ENCODE results near the gene SASS6. TPM values are rescaled to one million over a fixed set of nuclear protein-coding genes. Genes with fewer than 3 reads are reported as not detected.
"Not testable (repeated sequence)": the region's sequence is repeated elsewhere in the genome, so short reads cannot be mapped to it uniquely, and the experiment has no call there.

SASS6 gene
- total and polyA plus RNA-seq, 9 of the 15 experiments (the other 6 are each of a cell fraction or from before 2014, with no cell fraction given): 11.6 to 34.1 (median 18.0) TPM

- H2AFZ ChIP-seq (ENCODE audit: low read depth, low read length); CTCF ChIA-PET (ENCODE audit: low intra/inter-chr PET ratio); H3K4me3 ChIP-seq; H3K27me3 ChIP-seq (ENCODE audit: control insufficient read depth in 2 of 2, insufficient read depth in 2 of 2, low read length in 2 of 2); FAIRE-seq; ATAC-seq; H3K9me3 ChIP-seq (replicated peaks; ENCODE audit: control insufficient read depth, insufficient read depth, low read depth, low read length); POLR2A ChIA-PET; BruUV-seq (replicated peaks); H3K27ac ChIP-seq (ENCODE audit: extremely low read depth, low read depth, low read length); in situ Hi-C loops (cut with MboI); H3K9ac ChIP-seq (ENCODE audit: insufficient read depth in 1 of 2, low read depth in 2 of 2, low read length in 2 of 2); H3K4me2 ChIP-seq (ENCODE audit: insufficient read depth, low read length); DNase-seq (ENCODE audit: extremely low read depth in 1 of 4, low spot score in 3 of 4); H3K9me1 ChIP-seq (ENCODE audit: control insufficient read depth, insufficient read depth, low read length): not testable (repeated sequence)
- H3K36me3 ChIP-seq (ENCODE audit: control insufficient read depth, insufficient read depth, low read length): peaks cover 22% of the 10 kb centered on the region; the same call in 2 of the 3 replicates
- WGBS (ENCODE audit: insufficient coverage, low coverage, missing lambda C conversion rate): 93% methylated on average over 11 of the region's 11 CpGs
- peaks cover 9 to 26% of the 10 kb centered on the region in 2 experiments for H3K4me1 ChIP-seq (replicated peaks in 1 of 2; ENCODE audit: control insufficient read depth in 2 of 2, insufficient read depth in 2 of 2, low read length in 2 of 2)
- peaks cover 98% of the 10 kb centered on the region for H3K79me2 ChIP-seq (ENCODE audit: control insufficient read depth, insufficient read depth, low read length)
- TF ChIP-seq CEBPB (tag; IDR thresholded peaks at IDR 0.05): 0 out of 2 replicates have a peak, but pooled peaks have one; percentile 7
- intact Hi-C loops (cut with micrococcal nuclease): loop anchor here (10.0 kb wide), 1 partner anchor 218 kb away; the partner anchor contains the start of gene RTCA
- H4K20me1 ChIP-seq (replicated peaks; ENCODE audit: control insufficient read depth, insufficient read depth, low read length): peaks cover 25% of the 10 kb centered on the region
These were observed 85.5 kb downstream of the SASS6 start for GRCh38 chr1:100047235-100047708.

DNA sequence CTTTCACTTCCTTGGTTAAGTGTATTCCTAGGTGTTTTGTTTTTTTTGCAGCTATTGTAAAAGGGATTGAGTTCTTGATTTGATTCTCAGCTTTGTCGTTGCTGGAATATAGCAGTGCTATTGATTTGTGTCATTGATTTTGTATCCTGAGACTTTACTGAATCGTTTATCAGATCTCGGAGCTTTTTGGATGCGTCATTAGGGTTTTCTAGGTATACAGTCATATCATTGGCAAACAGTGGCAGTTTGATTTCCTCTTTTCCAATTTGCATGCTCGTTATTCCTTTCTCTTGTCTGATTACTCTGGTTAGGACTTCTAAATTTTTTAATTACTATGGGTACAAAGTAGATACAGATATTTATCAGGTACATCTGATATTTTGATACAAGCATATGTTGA is 87.5 kb downstream of the SASS6 start:
- in situ Hi-C loops (cut with MboI): no loop called here
- Histone ChIP-seq H3K9me1 (ENCODE audit: control insufficient read depth, insufficient read depth, low read length) (no peaks in the 10 kb centered on the region), H3K27ac (ENCODE audit: extremely low read depth, low read depth, low read length) (no peak overlapping the region; the same call in 2 of the 3 replicates), H2AFZ (ENCODE audit: low read depth, low read length) (no peak overlapping the region), H3K4me2 (ENCODE audit: insufficient read depth, low read length) (no peak overlapping the region), H3K36me3 (ENCODE audit: control insufficient read depth, insufficient read depth, low read length) (peaks cover 10% of the 10 kb centered on the region; the same call in 2 of the 3 replicates), H4K20me1 (replicated peaks; ENCODE audit: control insufficient read depth, insufficient read depth, low read length) (peaks cover 25% of the 10 kb centered on the region), H3K27me3 (ENCODE audit: control insufficient read depth in 2 of 2, insufficient read depth in 2 of 2, low read length in 2 of 2) (no peaks in the 10 kb centered on the region), H3K9me3 (replicated peaks; ENCODE audit: control insufficient read depth, insufficient read depth, low read depth, low read length) (no peaks in the 10 kb centered on the region), H3K79me2 (ENCODE audit: control insufficient read depth, insufficient read depth, low read length) (peaks cover 99% of the 10 kb centered on the region), H3K4me3 (no peak overlapping the region), H3K9ac (ENCODE audit: insufficient read depth in 1 of 2, low read depth in 2 of 2, low read length in 2 of 2) (no peak overlapping the region), H3K4me1 (replicated peaks in 1 of 2; ENCODE audit: control insufficient read depth in 2 of 2, insufficient read depth in 2 of 2, low read length in 2 of 2) (peaks cover 9 to 23% of the 10 kb centered on the region in 2 experiments)
- intact Hi-C loops (cut with micrococcal nuclease): loop anchor here (10.0 kb wide), 1 partner anchor 220 kb away; the partner anchor contains the start of gene RTCA
- TSS peak; percentile 5 for BruUV-seq (replicated peaks)
- ATAC-seq (no peak), DNase-seq (ENCODE audit: extremely low read depth in 1 of 4, low spot score in 3 of 4) (no peak), FAIRE-seq (no peak)
- POLR2A ChIA-PET: no interaction called here
- 9% methylated on average over 5 of the region's 5 CpGs for WGBS (ENCODE audit: insufficient coverage, low coverage, missing lambda C conversion rate)
- CTCF ChIA-PET (ENCODE audit: low intra/inter-chr PET ratio): no interaction called here
- TF ChIP-seq MECOM (CRISPR knock-in tag; IDR thresholded peaks at IDR 0.05) (no peak), NFIC (IDR thresholded peaks at IDR 0.05) (no peak), ATF3 (IDR thresholded peaks at IDR 0.05) (peak; percentile 28; the same call in 1 of the 2 replicates), ATF3 (CRISPR knock-in tag; conservative IDR thresholded peaks at IDR 0.05) (no peak), ADNP (tag; IDR thresholded peaks at IDR 0.05) (no peak), SMARCA4 (IDR thresholded peaks at IDR 0.05) (peak; percentile 61), ZC3H4 (CRISPR knock-in tag; IDR thresholded peaks at IDR 0.05; ENCODE audit: borderline replicate concordance) (no peak), FOXM1 (IDR thresholded peaks at IDR 0.05; ENCODE audit: low read depth) (0 out of 2 replicates have a peak, but pooled peaks have one; percentile 15), FOXM1 (CRISPR knock-in tag; IDR thresholded peaks at IDR 0.05; ENCODE audit: low read depth) (no peak), ZNF436 (CRISPR knock-in tag; IDR thresholded peaks at IDR 0.05) (no peak), COPS2 (conservative IDR thresholded peaks at IDR 0.05) (no peak), FOSL1 (tag; conservative IDR thresholded peaks at IDR 0.05) (peak; percentile 50), JUND (IDR thresholded peaks at IDR 0.05; ENCODE audit: borderline replicate concordance, low read depth, low read length) (peak; percentile 24; the same call in 1 of the 2 replicates), JUND (tag; IDR thresholded peaks at IDR 0.05; ENCODE audit: borderline replicate concordance, low read depth, low read length) (no peak)
- TF ChIP-seq, protein P1, sequence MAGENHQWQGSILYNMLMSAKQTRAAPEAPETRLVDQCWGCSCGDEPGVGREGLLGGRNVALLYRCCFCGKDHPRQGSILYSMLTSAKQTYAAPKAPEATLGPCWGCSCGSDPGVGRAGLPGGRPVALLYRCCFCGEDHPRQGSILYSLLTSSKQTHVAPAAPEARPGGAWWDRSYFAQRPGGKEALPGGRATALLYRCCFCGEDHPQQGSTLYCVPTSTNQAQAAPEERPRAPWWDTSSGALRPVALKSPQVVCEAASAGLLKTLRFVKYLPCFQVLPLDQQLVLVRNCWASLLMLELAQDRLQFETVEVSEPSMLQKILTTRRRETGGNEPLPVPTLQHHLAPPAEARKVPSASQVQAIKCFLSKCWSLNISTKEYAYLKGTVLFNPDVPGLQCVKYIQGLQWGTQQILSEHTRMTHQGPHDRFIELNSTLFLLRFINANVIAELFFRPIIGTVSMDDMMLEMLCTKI (IDR thresholded peaks at IDR 0.05; ENCODE audit: partially characterized antibody): no peak

Measured in K562 (cell line).